Glutamatergic neuron (in vitro differentiated cells): Measurements from ENCODE around the gene CYGB. TPM values are rescaled to one million over a fixed set of nuclear protein-coding genes. Genes with fewer than 3 reads are reported as not detected.
A peak's percentile ranks its signal among the peaks of the same experiment; 100 is the strongest.
"Not testable (repeated sequence)": the region's sequence is repeated elsewhere in the genome, so short reads cannot be mapped to it uniquely, and the experiment has no call there.

Experiments used
- DNase-seq: peaks from one replicate; pipeline ENCODE4 v3.0.0; 2022
- H3K27ac Mint-ChIP-seq: one replicate; pipeline ENCODE4 v1.8.0; 2020; ENCODE audit warnings: mild to moderate bottlenecking, mixed read lengths, inconsistent platforms; ENCODE audit not compliant: unreplicated experiment
- H3K27me3 Mint-ChIP-seq: one replicate; pipeline ENCODE4 v1.8.0; 2020; ENCODE audit warnings: mild to moderate bottlenecking, moderate library complexity, mixed read lengths, inconsistent platforms; ENCODE audit not compliant: unreplicated experiment
- H3K36me3 Mint-ChIP-seq: one replicate; pipeline ENCODE4 v1.8.0; 2020; ENCODE audit warnings: mild to moderate bottlenecking, mixed read lengths, inconsistent platforms; ENCODE audit not compliant: unreplicated experiment
- H3K4me1 Mint-ChIP-seq: one replicate; pipeline ENCODE4 v1.8.0; 2020; ENCODE audit warnings: mild to moderate bottlenecking, low read depth, mixed read lengths, inconsistent platforms; ENCODE audit not compliant: unreplicated experiment
- H3K4me3 Mint-ChIP-seq: one replicate; pipeline ENCODE4 v1.8.0; 2020; ENCODE audit warnings: mild to moderate bottlenecking, mixed read lengths, inconsistent platforms; ENCODE audit not compliant: unreplicated experiment
- H3K9me3 Mint-ChIP-seq: one replicate; pipeline ENCODE4 v1.8.0; 2020; ENCODE audit warnings: mild to moderate bottlenecking, moderate library complexity, mixed read lengths, inconsistent platforms; ENCODE audit not compliant: unreplicated experiment
- total RNA-seq: library from RNA; stranded (reverse); fragmentation: NEBNext Ultra II Directional; extraction: Animal tissue kit (Norgen Biotek cat#: 25700); gene quantifications from one replicate; pipeline ENCODE4 v1.2.1, GENCODE V29; 2021; ENCODE audit not compliant: unreplicated experiment
- TF ChIP-seq, protein P1 (sequence below): fragments of 200-600 bp; sonication (generic); IDR thresholded peaks from one replicate; pipeline ENCODE4 v1.5.0; 2021; ENCODE audit not compliant: partially characterized antibody, unreplicated experiment

Gene CYGB
- total RNA-seq, 1 donor from 2014 or later, result 20.4 TPM

DNA sequence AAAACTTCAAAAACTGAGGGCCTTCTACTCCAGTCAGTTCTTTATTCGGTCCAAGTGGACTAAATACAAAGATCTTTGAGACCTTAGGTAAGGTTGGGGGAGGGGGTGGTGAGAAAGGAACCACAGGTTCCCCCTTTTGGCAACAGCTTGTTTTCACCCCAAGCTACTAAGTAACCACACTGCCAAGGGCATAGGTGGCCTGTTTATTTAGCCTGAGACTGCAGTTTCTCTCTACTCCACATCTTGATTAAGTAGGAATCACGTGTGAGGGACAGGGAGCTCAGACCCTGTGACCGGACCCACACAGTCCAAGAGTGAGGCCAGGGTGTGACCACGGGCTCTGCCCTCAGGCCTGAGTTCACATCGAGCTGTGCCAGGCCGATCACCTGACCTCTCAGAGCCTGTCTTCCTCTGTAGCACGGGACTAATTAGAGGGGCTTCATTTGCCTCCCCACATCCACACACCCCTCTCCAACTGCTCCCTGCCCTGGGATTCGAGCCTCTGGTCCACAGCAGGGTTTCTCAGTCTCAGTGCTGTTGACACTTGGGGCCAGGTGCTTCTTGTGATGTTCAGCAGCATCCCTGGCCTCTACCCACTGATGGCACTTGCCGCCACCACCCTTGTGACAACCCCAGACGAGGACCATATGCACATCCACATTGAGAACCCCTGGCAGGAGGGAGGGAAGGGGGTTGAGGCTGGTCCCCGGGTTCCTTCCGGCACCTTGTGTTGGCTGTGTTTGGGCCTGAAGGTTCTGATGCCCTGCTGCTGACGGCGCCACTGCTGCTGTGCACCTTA, 30.3 kb upstream of the CYGB start:
- Mint-ChIP-seq H3K4me3 (no peak overlapping the region), H3K9me3 (peaks cover 4% of the 10 kb centered on the region), H3K27ac (no peak overlapping the region), H3K4me1 (peaks cover 3% of the 10 kb centered on the region), H3K36me3 (no peaks in the 10 kb centered on the region), H3K27me3 (peaks cover 8% of the 10 kb centered on the region)
- DNase-seq, result no peak
- TF ChIP-seq, protein P1, sequence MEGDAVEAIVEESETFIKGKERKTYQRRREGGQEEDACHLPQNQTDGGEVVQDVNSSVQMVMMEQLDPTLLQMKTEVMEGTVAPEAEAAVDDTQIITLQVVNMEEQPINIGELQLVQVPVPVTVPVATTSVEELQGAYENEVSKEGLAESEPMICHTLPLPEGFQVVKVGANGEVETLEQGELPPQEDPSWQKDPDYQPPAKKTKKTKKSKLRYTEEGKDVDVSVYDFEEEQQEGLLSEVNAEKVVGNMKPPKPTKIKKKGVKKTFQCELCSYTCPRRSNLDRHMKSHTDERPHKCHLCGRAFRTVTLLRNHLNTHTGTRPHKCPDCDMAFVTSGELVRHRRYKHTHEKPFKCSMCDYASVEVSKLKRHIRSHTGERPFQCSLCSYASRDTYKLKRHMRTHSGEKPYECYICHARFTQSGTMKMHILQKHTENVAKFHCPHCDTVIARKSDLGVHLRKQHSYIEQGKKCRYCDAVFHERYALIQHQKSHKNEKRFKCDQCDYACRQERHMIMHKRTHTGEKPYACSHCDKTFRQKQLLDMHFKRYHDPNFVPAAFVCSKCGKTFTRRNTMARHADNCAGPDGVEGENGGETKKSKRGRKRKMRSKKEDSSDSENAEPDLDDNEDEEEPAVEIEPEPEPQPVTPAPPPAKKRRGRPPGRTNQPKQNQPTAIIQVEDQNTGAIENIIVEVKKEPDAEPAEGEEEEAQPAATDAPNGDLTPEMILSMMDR, result no peak

GRCh38 chr17:76566988-76567431, 29.5 kb upstream of the CYGB start:
- Mint-ChIP-seq H3K4me1 (peaks cover 4% of the 10 kb centered on the region), H3K9me3 (peaks cover 6% of the 10 kb centered on the region), H3K27me3 (peaks cover 10% of the 10 kb centered on the region), H3K4me3 (no peak overlapping the region), H3K27ac (no peak overlapping the region), H3K36me3 (no peaks in the 10 kb centered on the region)
- TF ChIP-seq, protein P1, result no peak
- no peak for DNase-seq

- H3K4me3 Mint-ChIP-seq, result no peak overlapping the region
- peaks cover 4% of the 10 kb centered on the region for H3K4me1 Mint-ChIP-seq
- H3K36me3 Mint-ChIP-seq, result no peaks in the 10 kb centered on the region
- H3K9me3 Mint-ChIP-seq, result peaks cover 6% of the 10 kb centered on the region
- TF ChIP-seq, protein P1, result no peak
- peaks cover 10% of the 10 kb centered on the region for H3K27me3 Mint-ChIP-seq
- no peak for DNase-seq
- no peak overlapping the region for H3K27ac Mint-ChIP-seq
Observed at GRCh38 chr17:76566613-76566943, 29.1 kb upstream of the CYGB start.

DNA sequence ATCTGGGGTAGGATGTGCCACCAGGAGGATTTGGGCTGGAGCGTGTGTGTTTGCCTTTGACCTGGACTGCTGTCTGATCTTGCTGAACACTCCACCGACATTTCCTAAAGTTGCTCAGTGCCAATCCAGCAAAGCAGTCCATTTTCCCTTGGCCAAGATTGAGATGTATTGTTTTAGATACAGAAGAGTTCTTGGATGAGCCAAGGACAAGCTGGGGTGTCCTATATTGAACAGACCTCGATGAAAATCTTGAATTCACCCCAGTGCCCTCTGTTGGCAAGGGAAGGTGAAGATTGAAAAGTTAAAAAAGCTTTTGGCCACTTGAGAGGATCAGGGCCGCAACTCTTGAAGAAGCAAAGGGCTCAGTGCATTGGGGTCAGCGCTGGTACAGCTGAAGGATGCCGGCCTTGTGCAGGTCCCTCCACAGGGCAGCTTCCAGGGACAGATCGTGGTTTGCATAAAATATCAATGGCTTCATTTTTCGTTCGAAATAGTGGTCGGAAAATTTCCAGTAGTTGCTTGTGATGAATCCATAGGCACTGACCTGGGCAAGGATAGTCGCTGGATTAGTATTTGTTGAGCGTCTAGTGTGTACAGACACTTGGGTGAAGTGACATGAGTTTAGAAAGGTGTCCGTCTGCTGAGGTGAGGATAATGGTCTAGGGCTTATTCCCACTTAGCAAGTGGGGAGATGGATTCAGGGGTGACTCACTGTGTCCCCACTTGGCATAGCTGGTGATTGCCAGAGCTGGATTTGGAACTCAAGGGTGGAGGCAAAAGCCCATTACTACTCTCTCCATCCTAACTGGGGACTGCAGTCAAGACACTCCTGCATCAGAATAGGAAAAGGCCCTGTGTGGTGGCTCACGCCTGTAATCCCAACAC, 28.5 kb upstream of the CYGB start:
- peak overlapping the region; percentile 3 for H3K27ac Mint-ChIP-seq
- H3K4me3 Mint-ChIP-seq, result peak overlapping the region; percentile 3
- no peak for DNase-seq
- TF ChIP-seq, protein P1, result no peak
- H3K27me3 Mint-ChIP-seq, result peaks cover 10% of the 10 kb centered on the region
- peaks cover 6% of the 10 kb centered on the region for H3K9me3 Mint-ChIP-seq
- H3K36me3 Mint-ChIP-seq, result no peaks in the 10 kb centered on the region
- H3K4me1 Mint-ChIP-seq, result peaks cover 4% of the 10 kb centered on the region

- not testable (repeated sequence) for H3K4me3 Mint-ChIP-seq, H3K36me3 Mint-ChIP-seq
- peak overlapping the region; percentile 3 for H3K27ac Mint-ChIP-seq
Observed at GRCh38 chr17:76564991-76565727, 27.6 kb upstream of the CYGB start.

DNA sequence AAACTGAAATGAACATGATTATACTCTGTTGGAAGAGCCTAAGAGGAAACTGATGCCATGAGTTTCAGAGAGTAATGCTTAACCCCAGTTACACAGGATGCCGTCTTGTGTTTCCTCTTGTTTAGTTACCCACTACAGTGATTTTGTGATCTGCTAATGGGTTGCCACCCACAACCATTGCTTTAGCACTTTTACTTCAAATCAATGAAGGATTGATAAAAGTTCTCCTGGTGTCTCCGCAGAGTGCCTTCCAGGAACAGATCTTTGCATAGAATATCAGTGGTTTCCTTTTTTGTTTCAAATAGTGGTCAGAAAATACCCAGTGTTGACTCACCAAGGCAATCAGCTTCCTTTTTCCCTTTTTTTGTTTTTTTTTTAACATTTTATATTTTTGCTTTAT, 25.9 kb upstream of the CYGB start:
- H3K36me3 Mint-ChIP-seq, DNase-seq, H3K9me3 Mint-ChIP-seq, H3K27ac Mint-ChIP-seq, H3K4me3 Mint-ChIP-seq: not testable (repeated sequence)
- H3K27me3 Mint-ChIP-seq, result peaks cover 13% of the 10 kb centered on the region
- H3K4me1 Mint-ChIP-seq, result peaks cover 14% of the 10 kb centered on the region

More at GRCh38 chr17:76564991-76565727, 27.6 kb upstream of the CYGB start:
- DNase-seq, H3K4me1 Mint-ChIP-seq, H3K9me3 Mint-ChIP-seq, H3K27me3 Mint-ChIP-seq: not testable (repeated sequence)
